ENCODE data around the gene IL20RB.
A peak's percentile ranks its signal among the peaks of the same experiment; 100 is the strongest.
"Not testable (repeated sequence)": the region's sequence is repeated elsewhere in the genome, so short reads cannot be mapped to it uniquely, and the experiment has no call there.

Gene IL20RB

DNA sequence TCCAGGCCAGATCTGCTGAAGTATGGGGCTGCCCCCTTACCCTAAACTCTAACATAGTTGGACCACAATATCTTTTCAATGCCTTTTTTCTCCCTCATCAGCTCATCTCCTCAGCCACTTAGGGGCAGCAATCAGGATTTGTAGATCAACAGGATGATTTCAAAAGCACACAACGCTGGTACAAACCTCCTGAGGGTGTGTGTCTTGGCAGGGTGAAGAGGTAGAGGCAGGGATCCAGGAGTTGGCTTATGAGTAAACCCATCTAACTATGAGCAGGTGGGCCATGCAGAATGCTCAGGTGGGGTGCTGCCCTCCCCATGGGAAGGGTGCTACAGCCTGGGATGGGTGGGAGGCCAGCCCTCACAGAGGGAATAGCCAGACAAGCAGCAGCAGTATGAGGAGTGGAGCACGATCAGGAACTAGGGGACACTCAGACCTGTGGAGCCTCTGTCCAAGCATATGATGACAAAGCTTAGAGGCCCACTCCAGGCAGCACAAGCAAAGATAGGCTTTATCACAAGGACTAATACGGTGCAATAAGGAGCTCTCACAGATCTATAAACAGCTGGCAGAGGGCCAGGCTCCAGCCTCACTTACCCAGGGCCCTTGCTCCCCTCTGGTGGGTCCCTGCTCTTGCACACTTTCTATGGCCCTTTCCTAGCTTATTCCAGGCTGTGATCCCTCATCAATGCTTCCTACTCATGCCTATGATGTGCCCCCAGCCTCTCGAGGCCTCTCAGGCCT lies 32.2 kb downstream of the IL20RB start:
- DNase-seq: no peak

- peak; percentile 41 for DNase-seq
These were observed 33.0 kb downstream of the IL20RB start for GRCh38 chr3:136990826-136991225.

DNA sequence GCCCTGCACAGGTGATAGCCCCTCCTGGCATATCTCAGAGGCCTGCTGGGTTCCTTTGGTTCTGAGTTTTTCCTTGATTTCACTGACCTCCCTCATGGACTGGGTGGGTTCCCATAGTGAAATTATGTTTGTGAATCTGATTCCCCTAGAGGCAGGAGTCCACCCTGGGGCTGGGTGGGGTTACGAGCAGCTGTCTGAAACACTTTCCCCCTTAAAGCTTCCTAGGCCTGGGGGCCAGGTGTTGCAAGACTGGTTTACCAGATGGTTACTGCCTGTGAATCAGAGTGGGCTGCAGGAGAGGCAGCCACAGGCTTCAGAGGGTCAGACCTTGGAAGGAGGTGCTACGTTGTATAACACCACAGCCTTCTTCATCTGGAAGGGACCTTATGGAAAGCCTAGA lies 34.3 kb downstream of the IL20RB start:
- DNase-seq: peak; percentile 28

- no peak for DNase-seq
These were observed 37.2 kb downstream of the IL20RB start for GRCh38 chr3:136994772-136995516.

- DNase-seq: no peak
These were observed 37.9 kb downstream of the IL20RB start for GRCh38 chr3:136995652-136996051.

DNA sequence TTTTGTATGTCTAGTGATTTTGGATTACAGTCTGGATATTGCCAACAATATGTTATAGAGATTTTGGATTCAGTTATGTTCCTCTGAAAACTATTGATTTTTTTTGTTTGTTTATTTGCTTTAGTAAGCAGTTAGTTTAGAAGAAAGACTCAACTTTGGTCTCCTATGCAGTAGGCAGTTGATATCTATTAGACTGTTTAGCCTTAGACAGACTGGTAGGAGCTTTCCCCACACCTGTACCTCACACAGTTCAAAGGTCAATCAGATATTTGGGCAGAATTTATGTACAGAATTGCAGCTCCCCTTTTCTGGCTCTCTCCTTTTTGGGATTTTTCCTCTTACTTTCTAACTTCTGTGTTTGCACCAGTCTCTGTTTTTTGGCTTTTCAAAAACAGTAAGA lies 42.3 kb downstream of the IL20RB start:
- DNase-seq: no peak

DNA sequence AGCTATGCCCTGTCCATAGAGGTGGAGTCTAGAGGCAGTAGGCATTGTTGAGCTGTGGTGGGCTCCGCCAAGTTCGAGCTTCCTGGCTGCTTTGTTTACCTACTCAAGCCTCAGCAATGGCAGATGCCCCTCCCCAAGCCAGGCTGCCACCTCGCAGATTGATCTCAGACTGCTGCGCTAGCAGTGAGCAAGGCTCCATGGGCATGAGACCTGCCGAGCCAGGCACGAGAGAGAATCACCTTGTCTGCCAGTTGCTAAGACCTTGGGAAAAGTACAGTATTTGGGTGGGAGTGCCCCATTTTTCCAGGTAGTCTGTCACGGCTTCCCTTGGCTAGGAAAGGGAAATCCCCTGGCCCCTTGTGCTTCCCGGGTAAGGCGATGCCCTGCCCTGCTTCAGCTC lies 49.6 kb downstream of the IL20RB start:
- DNase-seq: not testable (repeated sequence)

- peak; percentile 48 for DNase-seq
These were observed 50.3 kb downstream of the IL20RB start for GRCh38 chr3:137008131-137008530.

GRCh38 chr3:137008976-137009375 lies 51.2 kb downstream of the IL20RB start:
- no peak for DNase-seq

DNA sequence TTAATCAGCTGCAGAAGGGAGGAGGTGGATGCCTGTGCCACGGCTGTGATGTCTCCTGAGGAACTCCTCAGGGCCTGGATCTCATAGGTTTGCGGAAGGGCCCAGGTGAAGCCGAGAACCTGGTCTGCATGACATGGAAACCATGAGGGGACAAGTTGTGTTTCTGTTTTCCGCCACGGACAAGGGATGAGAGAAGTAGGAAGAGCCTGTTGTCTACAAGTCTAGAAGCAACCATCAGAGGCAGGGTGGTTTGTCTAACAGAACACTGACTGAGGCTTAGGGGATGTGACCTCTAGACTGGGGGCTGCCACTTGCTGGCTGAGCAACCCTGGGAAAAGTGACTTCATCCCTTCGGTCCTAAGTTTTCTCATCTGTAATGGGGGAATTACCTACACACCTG lies 52.4 kb downstream of the IL20RB start:
- DNase-seq: no peak

GRCh38 chr3:137011153-137011552 lies 53.4 kb downstream of the IL20RB start:
- no peak for DNase-seq

- no peak for DNase-seq
These were observed 54.3 kb downstream of the IL20RB start for GRCh38 chr3:137012097-137012501.

GRCh38 chr3:137013951-137014688 lies 56.3 kb downstream of the IL20RB start:
- peak; percentile 49 for DNase-seq

- not testable (repeated sequence) for DNase-seq
These were observed 59.5 kb downstream of the IL20RB start for GRCh38 chr3:137017316-137017715.

DNA sequence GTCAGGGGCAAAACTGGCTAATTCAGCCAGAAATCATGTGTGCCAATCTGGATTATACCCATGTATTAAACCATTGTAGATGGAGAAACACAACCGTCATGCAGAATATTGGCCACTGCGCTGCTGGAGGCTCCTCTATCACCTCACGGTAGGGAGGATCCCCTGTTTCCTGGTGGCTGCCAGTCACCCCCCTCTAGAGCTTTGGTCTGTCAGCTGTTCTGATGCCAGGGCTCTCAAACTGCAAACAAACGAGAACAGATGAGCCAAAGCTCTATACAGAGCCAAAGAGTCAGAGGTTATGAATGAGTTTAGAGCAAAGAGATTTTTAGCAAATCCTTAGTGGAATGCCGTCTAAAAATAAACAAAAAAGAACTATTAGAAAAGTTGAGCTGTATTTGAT lies 62.5 kb downstream of the IL20RB start:
- no peak for DNase-seq

GRCh38 chr3:137020888-137021287 lies 63.1 kb downstream of the IL20RB start:
- no peak for DNase-seq

- no peak for DNase-seq
These were observed 66.6 kb downstream of the IL20RB start for GRCh38 chr3:137024348-137024747.

DNA sequence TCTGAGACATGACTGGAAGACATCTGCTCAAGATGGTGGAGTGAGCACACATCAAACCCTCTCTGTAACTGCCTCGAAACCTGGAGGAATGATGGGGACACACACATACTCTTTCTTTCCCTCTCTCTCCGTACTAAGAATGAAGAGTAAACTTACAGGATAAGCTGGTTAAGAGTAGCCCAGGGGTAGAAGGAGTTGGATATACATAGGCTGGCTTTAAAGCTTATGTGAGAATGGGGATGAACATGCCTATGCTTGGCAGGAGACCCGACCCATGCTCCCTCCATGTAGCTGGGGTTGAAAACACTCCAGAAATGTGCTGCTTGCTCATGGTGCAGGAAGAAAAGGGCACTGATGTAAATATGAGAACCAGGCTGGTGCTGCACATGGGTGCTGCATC lies 68.9 kb downstream of the IL20RB start:
- DNase-seq: no peak

GRCh38 chr3:137032465-137033120 lies 74.8 kb downstream of the IL20RB start:
- peak; percentile 64 for DNase-seq

DNA sequence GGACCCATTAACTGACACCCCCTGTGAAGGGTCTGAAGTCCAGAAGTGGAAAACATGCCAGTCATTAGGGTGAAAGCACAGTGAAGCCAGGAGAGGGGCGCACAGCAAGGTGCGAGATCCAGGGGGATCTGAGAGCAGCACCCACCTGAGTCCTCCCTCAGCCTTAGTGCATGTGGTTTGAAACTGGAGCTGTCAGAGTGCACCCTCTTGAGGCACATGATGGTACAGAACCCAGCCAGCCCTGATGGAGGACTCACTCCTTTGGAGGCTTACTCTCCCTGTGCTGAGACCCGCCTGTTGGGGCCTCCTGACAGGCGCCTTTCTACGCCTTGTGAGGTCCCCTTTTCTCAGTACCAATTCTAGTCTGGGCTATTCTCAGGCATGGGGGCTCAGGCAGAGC lies 77.8 kb downstream of the IL20RB start:
- DNase-seq: no peak

GRCh38 chr3:137039570-137039969 lies 81.8 kb downstream of the IL20RB start:
- no peak for DNase-seq

DNA sequence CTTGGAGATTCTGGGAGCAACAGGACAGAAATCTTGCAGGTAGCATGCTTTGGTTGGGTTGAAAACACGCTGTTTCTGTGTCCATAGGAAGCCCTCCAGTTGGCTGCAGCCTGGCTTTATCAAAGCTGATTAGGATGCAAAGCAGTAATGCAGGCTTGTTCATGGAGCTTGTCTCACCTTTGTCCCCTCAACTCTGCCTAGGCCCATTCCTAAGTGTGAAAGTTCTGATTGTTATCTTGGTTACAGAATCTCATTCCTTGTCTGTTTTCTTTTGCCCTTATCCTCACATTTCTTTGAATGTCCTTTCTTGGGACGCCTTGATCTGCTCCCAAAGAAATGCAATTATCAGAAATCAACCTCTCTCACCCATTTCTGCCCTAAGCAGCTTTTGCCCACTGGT lies 83.5 kb downstream of the IL20RB start:
- DNase-seq: no peak

DNA sequence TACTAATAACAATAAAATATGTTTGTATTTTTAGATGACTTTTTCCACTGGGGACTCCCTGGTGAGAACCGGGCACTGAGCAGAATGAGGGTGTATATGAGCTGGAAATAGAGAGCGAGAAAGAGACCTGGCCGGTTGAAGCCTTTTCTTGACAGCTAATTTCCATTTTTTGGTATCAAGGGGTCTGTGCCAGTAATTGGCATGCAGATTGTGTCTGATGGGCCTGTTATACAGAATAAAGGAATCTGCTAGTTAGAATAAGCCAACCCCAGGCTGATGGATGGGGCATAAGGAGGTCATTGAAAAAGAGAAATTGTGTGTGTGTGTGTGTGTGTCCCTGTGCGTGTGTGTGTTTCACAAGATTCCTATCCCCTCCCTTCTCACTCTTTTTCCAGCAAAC lies 83.9 kb downstream of the IL20RB start:
- DNase-seq: no peak

All from NCI-H2171 (cell line).